ENCODE results near the gene CD8B.

The CD8B gene

DNA sequence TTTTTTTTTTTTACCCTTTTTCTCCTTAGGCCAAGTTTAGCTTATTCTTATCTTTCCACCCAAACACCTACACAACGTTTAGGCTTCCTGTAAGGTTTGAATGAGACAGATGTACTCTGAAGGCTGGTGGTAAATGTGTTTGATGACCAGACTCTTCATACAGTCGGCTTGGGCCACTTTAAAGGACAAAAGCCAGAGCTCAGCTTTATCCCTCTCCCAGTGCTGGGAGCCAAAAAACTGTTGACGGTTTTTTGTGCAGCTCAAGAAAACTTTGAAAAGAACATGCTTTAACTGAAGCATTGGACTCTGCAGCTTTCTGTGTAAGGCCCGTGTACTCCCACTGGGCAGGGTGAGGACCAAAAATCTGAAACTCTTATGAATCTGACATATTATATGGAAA lies 86.3 kb downstream of the CD8B start:
- in situ Hi-C loops (cut with MboI; ENCODE audit: low sequenced_read_pairs): no loop called here

DNA sequence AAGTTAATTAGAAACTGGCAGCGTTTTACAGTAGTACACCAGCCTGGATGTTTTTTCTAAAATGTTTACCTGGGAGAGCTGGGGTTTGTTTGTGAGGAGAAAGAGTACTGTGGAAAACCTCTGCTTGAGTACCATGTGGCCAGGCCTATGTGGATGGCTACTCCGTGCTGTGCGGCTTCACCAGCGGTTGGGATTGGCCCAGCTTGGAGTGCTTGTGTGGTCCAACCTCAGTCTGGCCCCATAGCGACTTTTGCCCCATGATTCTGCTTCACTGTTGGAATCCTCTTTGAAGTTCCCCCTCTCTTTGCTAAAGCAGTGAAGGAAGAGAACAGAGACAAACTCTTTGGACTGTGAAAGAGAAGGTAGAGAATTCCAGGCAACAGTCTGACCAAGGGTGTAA lies 86.8 kb downstream of the CD8B start:
- in situ Hi-C loops (cut with MboI; ENCODE audit: low sequenced_read_pairs): no loop called here

DNA sequence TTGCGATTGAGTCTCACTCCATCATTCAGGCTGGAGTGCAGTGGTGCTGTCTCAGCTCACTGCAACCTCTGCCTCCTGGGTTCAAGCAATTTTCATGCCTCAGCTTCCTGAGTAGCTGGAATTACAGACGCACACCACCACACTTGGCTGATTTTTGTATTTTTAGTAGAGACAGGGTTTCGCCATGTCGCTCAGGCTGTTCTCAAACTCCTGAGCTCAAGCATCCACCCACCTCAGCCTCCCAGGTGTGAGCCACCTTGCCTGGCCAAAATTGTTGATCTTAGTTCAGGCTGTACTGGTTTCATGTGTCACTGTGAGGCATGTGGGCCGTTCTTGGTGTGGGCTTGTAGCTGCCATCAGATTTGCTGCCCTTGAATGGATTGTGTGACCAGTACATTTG lies 89.1 kb downstream of the CD8B start:
- in situ Hi-C loops (cut with MboI; ENCODE audit: low sequenced_read_pairs): no loop called here

DNA sequence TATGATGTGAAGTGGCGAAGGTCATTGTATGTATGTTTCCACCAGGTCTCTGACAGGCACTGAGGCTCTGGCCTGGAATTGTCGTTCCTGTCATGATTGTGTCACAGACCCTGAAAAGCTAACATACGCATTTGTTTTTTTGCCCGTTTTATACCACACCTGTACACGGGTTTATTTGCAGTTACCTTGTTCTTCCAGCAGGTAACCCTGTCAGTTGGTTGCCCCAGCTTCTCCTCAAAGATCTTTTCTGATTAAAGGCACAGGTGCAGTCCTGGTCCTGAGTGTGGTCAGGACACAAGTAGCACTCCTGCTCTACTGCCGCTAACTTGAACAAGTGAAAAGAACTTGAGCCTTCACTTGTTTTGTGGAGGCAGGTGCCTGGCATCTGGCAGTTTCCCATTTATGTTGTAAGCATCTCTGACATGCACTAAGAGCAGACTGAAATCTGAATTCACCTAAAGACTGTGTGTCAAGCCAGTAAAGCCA lies 90.8 kb downstream of the CD8B start:
- in situ Hi-C loops (cut with MboI; ENCODE audit: low sequenced_read_pairs): no loop called here

DNA sequence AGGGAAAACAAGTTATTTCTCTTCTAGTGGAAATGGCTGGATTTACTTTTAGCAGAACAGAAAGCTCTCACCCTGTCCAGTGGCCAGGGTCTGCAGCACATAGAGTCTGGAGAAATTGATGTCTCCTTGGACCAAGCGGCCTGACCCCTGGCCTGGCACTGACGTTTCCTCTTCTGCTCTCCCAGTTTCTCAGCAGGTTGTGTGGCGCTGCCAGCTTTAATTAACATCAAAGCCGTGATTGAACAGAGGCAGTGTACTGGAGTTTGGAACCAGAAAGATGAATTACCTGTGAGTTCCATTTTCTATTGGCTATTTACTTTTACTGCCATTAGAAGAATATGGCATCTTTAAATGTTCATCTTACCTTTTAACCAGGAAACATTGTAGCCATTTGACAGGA lies 91.8 kb downstream of the CD8B start:
- in situ Hi-C loops (cut with MboI; ENCODE audit: low sequenced_read_pairs): no loop called here

DNA sequence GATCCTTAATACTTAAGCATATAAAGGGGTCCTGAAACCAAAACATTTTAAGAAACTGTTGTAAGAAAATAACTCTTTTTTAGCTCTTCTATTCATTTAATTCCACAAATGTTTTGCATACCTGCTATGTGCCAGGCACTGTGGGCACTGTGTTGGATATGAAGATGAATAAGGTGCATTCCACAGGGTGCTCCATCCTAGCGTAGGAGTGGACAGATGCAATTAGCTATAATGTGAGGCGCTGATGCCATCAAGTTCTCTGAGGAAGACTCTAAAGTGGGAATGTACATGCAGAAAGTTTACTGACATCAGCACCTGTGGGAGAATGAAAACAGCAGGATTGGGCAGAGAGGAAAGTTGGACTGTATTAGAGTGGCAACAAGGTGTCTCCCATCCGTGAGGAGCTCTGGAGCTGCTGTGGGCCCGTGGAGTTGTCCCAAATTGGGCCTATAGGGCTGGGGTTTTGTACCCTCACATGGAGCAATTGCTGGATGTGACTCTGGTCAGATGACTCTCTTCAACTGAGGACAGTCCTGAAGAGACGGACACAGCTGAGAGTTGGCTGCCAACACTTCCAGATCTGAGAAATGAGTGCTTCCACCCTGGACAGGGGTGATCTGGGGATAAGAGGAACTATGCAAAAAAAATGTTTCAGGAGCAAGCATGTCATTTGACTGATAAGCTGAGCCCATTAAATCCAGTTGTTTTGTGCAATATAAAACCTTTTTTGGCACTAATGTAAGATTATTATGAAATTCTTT lies 93.3 kb downstream of the CD8B start:
- in situ Hi-C loops (cut with MboI; ENCODE audit: low sequenced_read_pairs): no loop called here
